NB4 (cell line): Measurements from ENCODE around the gene PLA2G3.

Source experiments
- DNase-seq: peaks from one replicate; pipeline ENCODE4 v3.0.0; 2010; ENCODE audit warnings: low read depth
- H3K4me3 ChIP-seq: one replicate; pipeline ENCODE4 v1.5.1; 2011; ENCODE audit warnings: mild to moderate bottlenecking, low read depth, low read length, moderate library complexity
- CTCF ChIP-seq: IDR thresholded peaks from one replicate; pipeline ENCODE4 v1.5.1; 2012; ENCODE audit warnings: low read depth, low read length
- MAX ChIP-seq: IDR thresholded peaks from 2 replicates; pipeline ENCODE4 v1.6.1; 2011; ENCODE audit warnings: low read depth, low read length
- MYC ChIP-seq: IDR thresholded peaks from 2 replicates; pipeline ENCODE4 v1.6.1; 2011; ENCODE audit warnings: low read depth, low read length
- POLR2A ChIP-seq: IDR thresholded peaks from 2 replicates; pipeline ENCODE4 v1.6.1; 2011; ENCODE audit warnings: mild to moderate bottlenecking; ENCODE audit not compliant: insufficient read length; ENCODE audit errors: extremely low read depth

The PLA2G3 gene

GRCh38 chr22:31148953-31149627, 8.8 kb upstream of the PLA2G3 start:
- peak; percentile 73 for DNase-seq
- H3K4me3 ChIP-seq: no peak overlapping the region
- TF ChIP-seq POLR2A (no peak), CTCF (peak; percentile 98), MAX (no peak)

GRCh38 chr22:31148488-31148887, 8.2 kb upstream of the PLA2G3 start:
- TF ChIP-seq MAX (no peak), MYC (no peak), CTCF (no peak), POLR2A (no peak)
- no peak for DNase-seq

GRCh38 chr22:31144223-31144622, 3.9 kb upstream of the PLA2G3 start:
- no peak overlapping the region for H3K4me3 ChIP-seq
- DNase-seq: peak; percentile 15
- no peak for TF ChIP-seq CTCF
- TF ChIP-seq MYC: no peak
- no peak for TF ChIP-seq POLR2A

More at GRCh38 chr22:31148488-31148887, 8.2 kb upstream of the PLA2G3 start:
- H3K4me3 ChIP-seq: no peak overlapping the region

GRCh38 chr22:31143537-31143936, 3.2 kb upstream of the PLA2G3 start:
- TF ChIP-seq CTCF (no peak), MAX (no peak), MYC (no peak), POLR2A (no peak)
- H3K4me3 ChIP-seq: no peak overlapping the region
- no peak for DNase-seq

GRCh38 chr22:31143038-31143437, 2.7 kb upstream of the PLA2G3 start:
- H3K4me3 ChIP-seq: no peak overlapping the region
- no peak for TF ChIP-seq POLR2A
- no peak for TF ChIP-seq MAX
- no peak for TF ChIP-seq CTCF
- TF ChIP-seq MYC: no peak
- no peak for DNase-seq

- TF ChIP-seq MAX (no peak), POLR2A (no peak), MYC (no peak), CTCF (no peak)
- DNase-seq: no peak
- no peak overlapping the region for H3K4me3 ChIP-seq
Measured at GRCh38 chr22:31142285-31142684, 2.0 kb upstream of the PLA2G3 start.
